Measurements from ENCODE around the gene IPO11. TPM values are rescaled to one million over a fixed set of nuclear protein-coding genes. Genes with fewer than 3 reads are reported as not detected.
"Not testable (repeated sequence)": the region's sequence is repeated elsewhere in the genome, so short reads cannot be mapped to it uniquely, and the experiment has no call there.

The IPO11 gene
- total and polyA plus RNA-seq, 4 donors, result 4.7 to 20.6 (median 9.0) TPM

GRCh38 chr5:62506659-62507460, 94.3 kb downstream of the IPO11 start:
- no peaks in the 10 kb centered on the region for H3K4me1 ChIP-seq (ENCODE audit: control insufficient read depth in 4 of 4, insufficient read depth in 4 of 4, low read length in 3 of 4)
- no peak overlapping the region for H3K4me3 ChIP-seq (ENCODE audit: low read depth in 1 of 3, low read length in 3 of 3)
- no peaks in the 10 kb centered on the region for H3K9me3 ChIP-seq (ENCODE audit: control insufficient read depth in 4 of 4, low read length in 3 of 4)
- H3K36me3 ChIP-seq (ENCODE audit: control insufficient read depth in 4 of 4, insufficient read depth in 3 of 4, low read depth in 1 of 4, low read length in 3 of 4), result peaks cover 0 to 7% (median 1%) of the 10 kb centered on the region in 4 donors
- no peak overlapping the region for H3K27ac ChIP-seq (ENCODE audit: low read depth in 1 of 2, low read length in 2 of 2)
- H3K27me3 ChIP-seq (ENCODE audit: control insufficient read depth in 4 of 4, insufficient read depth in 4 of 4, low read length in 3 of 4), result no peaks in the 10 kb centered on the region
- no peak overlapping the region for H3K9ac ChIP-seq (ENCODE audit: low read depth in 1 of 2, low read length in 2 of 2)
- 95% methylated on average over 5 of the region's 5 CpGs for WGBS
- DNase-seq (ENCODE audit: low spot score), result no peak
- TF ChIP-seq MAX (IDR thresholded peaks at IDR 0.05) (no peak), NR2F2 (IDR thresholded peaks at IDR 0.05) (no peak), GABPA (IDR thresholded peaks at IDR 0.05 in 1 of 2, conservative IDR thresholded peaks at IDR 0.05 in 1 of 2) (no peak), RAD21 (IDR thresholded peaks at IDR 0.05) (no peak), YY1 (IDR thresholded peaks at IDR 0.05) (no peak), RXRA (IDR thresholded peaks at IDR 0.05) (no peak), ZBTB33 (IDR thresholded peaks at IDR 0.05) (no peak)

GRCh38 chr5:62508760-62509159, 96.2 kb downstream of the IPO11 start:
- not testable (repeated sequence) for H3K27me3 ChIP-seq (ENCODE audit: control insufficient read depth in 4 of 4, insufficient read depth in 4 of 4, low read length in 3 of 4); H3K36me3 ChIP-seq (ENCODE audit: control insufficient read depth in 4 of 4, insufficient read depth in 3 of 4, low read depth in 1 of 4, low read length in 3 of 4); DNase-seq (ENCODE audit: low spot score); H3K27ac ChIP-seq (ENCODE audit: low read depth in 1 of 2, low read length in 2 of 2); H3K4me1 ChIP-seq (ENCODE audit: control insufficient read depth in 4 of 4, insufficient read depth in 4 of 4, low read length in 3 of 4); H3K9me3 ChIP-seq (ENCODE audit: control insufficient read depth in 4 of 4, low read length in 3 of 4); H3K4me3 ChIP-seq (ENCODE audit: low read depth in 1 of 3, low read length in 3 of 3); H3K9ac ChIP-seq (ENCODE audit: low read depth in 1 of 2, low read length in 2 of 2)
- WGBS, result 96% methylated on average over 5 of the region's 5 CpGs

GRCh38 chr5:62509806-62510205, 97.2 kb downstream of the IPO11 start:
- Histone ChIP-seq H3K4me3 (ENCODE audit: low read depth in 1 of 3, low read length in 3 of 3) (no peak overlapping the region), H3K9ac (ENCODE audit: low read depth in 1 of 2, low read length in 2 of 2) (no peak overlapping the region), H3K27ac (ENCODE audit: low read depth in 1 of 2, low read length in 2 of 2) (no peak overlapping the region), H3K4me1 (ENCODE audit: control insufficient read depth in 4 of 4, insufficient read depth in 4 of 4, low read length in 3 of 4) (no peaks in the 10 kb centered on the region), H3K27me3 (ENCODE audit: control insufficient read depth in 4 of 4, insufficient read depth in 4 of 4, low read length in 3 of 4) (no peaks in the 10 kb centered on the region), H3K9me3 (ENCODE audit: control insufficient read depth in 4 of 4, low read length in 3 of 4) (no peaks in the 10 kb centered on the region), H3K36me3 (ENCODE audit: control insufficient read depth in 4 of 4, insufficient read depth in 3 of 4, low read depth in 1 of 4, low read length in 3 of 4) (peaks cover 0 to 7% (median 1%) of the 10 kb centered on the region in 4 donors)
- DNase-seq (ENCODE audit: low spot score), result no peak
- TF ChIP-seq MAX (IDR thresholded peaks at IDR 0.05) (no peak), ATF3 (IDR thresholded peaks at IDR 0.05) (no peak), NR2F2 (IDR thresholded peaks at IDR 0.05) (no peak), EGR1 (IDR thresholded peaks at IDR 0.05; ENCODE audit: low read depth in 2 of 2) (no peak), REST (IDR thresholded peaks at IDR 0.05) (no peak), HNF4G (IDR thresholded peaks at IDR 0.05) (no peak), YY1 (IDR thresholded peaks at IDR 0.05) (no peak), ZBTB33 (IDR thresholded peaks at IDR 0.05) (no peak), RXRA (IDR thresholded peaks at IDR 0.05) (no peak), CTCF (IDR thresholded peaks at IDR 0.05; ENCODE audit: low read depth, low read length, missing input control) (no peak), GABPA (IDR thresholded peaks at IDR 0.05 in 1 of 2, conservative IDR thresholded peaks at IDR 0.05 in 1 of 2) (no peak), RAD21 (IDR thresholded peaks at IDR 0.05) (no peak), JUND (IDR thresholded peaks at IDR 0.05) (no peak), TAF1 (conservative IDR thresholded peaks at IDR 0.05) (no peak)
- WGBS, result 82% methylated on average over 1 of the region's 1 CpG

All from liver (tissue), 9 donors.